Measurements from ENCODE around the gene SENP5.

GRCh38 chr3:196981657-196982056 lies 113.9 kb downstream of the SENP5 start:
- TF ChIP-seq, protein P1, sequence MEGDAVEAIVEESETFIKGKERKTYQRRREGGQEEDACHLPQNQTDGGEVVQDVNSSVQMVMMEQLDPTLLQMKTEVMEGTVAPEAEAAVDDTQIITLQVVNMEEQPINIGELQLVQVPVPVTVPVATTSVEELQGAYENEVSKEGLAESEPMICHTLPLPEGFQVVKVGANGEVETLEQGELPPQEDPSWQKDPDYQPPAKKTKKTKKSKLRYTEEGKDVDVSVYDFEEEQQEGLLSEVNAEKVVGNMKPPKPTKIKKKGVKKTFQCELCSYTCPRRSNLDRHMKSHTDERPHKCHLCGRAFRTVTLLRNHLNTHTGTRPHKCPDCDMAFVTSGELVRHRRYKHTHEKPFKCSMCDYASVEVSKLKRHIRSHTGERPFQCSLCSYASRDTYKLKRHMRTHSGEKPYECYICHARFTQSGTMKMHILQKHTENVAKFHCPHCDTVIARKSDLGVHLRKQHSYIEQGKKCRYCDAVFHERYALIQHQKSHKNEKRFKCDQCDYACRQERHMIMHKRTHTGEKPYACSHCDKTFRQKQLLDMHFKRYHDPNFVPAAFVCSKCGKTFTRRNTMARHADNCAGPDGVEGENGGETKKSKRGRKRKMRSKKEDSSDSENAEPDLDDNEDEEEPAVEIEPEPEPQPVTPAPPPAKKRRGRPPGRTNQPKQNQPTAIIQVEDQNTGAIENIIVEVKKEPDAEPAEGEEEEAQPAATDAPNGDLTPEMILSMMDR (IDR thresholded peaks at IDR 0.05; ENCODE audit: insufficient read depth, low read depth, low read length): no peak
- TF ChIP-seq EZH2 (IDR thresholded peaks at IDR 0.05; ENCODE audit: insufficient read depth, low read length): no peak

All from astrocyte (in vitro differentiated cells and primary cell).